ENCODE data around the gene VPS37B.

DNA sequence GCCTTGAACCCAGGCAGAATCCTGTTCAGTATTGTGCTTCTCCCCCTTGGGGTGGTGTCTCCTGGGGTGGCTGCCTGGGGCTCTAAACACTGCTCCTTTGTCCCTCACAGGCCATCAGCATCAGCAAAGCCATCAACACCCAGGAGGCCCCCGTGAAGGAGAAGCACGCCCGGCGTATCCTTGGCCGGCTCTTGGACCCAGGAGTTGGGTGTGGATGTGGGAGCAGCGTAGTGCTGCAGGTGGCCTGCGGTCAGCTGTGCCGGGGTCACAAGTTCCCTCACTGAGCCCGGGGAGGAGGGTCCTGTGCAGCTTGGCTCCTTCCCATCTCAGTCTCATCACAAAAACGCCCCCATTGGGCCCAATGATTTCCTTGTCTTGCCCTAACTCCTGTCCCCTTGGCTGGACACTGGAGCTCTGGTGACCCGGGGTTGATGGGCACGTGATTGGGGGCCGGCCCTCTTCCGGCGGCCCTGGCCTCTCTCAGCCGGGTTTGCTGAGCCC, 48.0 kb downstream of the VPS37B start:
- TF ChIP-seq, protein P1, sequence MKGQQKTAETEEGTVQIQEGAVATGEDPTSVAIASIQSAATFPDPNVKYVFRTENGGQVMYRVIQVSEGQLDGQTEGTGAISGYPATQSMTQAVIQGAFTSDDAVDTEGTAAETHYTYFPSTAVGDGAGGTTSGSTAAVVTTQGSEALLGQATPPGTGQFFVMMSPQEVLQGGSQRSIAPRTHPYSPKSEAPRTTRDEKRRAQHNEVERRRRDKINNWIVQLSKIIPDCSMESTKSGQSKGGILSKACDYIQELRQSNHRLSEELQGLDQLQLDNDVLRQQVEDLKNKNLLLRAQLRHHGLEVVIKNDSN (IDR thresholded peaks at IDR 0.05; ENCODE audit: borderline replicate concordance, low read depth), result no peak
- no peak for TF ChIP-seq CTCF (IDR thresholded peaks at IDR 0.05)

Measured in SK-N-SH (cell line).